HG02759 (cell line): Measurements from ENCODE around the gene FBXW8.

ENCODE experiments used
- ATAC-seq: cut with Tn5 transposase; IDR thresholded peaks from one replicate; pipeline ENCODE4 v1.9.1; 2021; ENCODE audit warnings: mild to moderate bottlenecking, moderate library complexity; ENCODE audit not compliant: unreplicated experiment

FBXW8 gene

GRCh38 chr12:117069926-117070900 lies 159.5 kb downstream of the FBXW8 start:
- ATAC-seq = no peak

- ATAC-seq = no peak
Measured at GRCh38 chr12:117071009-117071408, 160.3 kb downstream of the FBXW8 start.

- ATAC-seq = no peak
Measured at GRCh38 chr12:117072106-117072505, 161.4 kb downstream of the FBXW8 start.

- ATAC-seq = no peak
Measured at GRCh38 chr12:117072736-117073490, 162.2 kb downstream of the FBXW8 start.

- ATAC-seq = no peak
Measured at GRCh38 chr12:117073611-117074010, 162.9 kb downstream of the FBXW8 start.

GRCh38 chr12:117076410-117077372 lies 165.9 kb downstream of the FBXW8 start:
- no peak for ATAC-seq

GRCh38 chr12:117079487-117079886 lies 168.7 kb downstream of the FBXW8 start:
- no peak for ATAC-seq

GRCh38 chr12:117080661-117081144 lies 170.0 kb downstream of the FBXW8 start:
- no peak for ATAC-seq
